MCF 10A (cell line): ENCODE measurements around the gene WNT4. TPM values are rescaled to one million over a fixed set of nuclear protein-coding genes. Genes with fewer than 3 reads are reported as not detected.
A peak's percentile ranks its signal among the peaks of the same experiment; 100 is the strongest.

Experiments used
- BruUV-seq: library from RNA; stranded (reverse); fragments of 400-500 nt; replicated peaks from 2 replicates; lab custom pipeline; 2021; lab: Mats Ljungman, UMichigan
- CTCF ChIA-PET: fragments of 300-600 bp; sonication (Branson Sonifier 250); formaldehyde crosslinking; extraction: SDS; loops from one replicate; lab custom pipeline; 2021; ENCODE audit warnings: antibody characterized with exemption, inconsistent platforms; lab: Yijun Ruan, JAX
- POLR2A ChIA-PET: fragments of 300-600, 350-650 bp; sonication (Branson Sonifier 250); formaldehyde crosslinking; extraction: SDS; loops from one replicate; lab custom pipeline; 2020; ENCODE audit warnings: antibody characterized with exemption, inconsistent platforms; lab: Yijun Ruan, JAX
- DNase-seq: peaks from one replicate; pipeline ENCODE4 v3.0.0-alpha.2; 2018; ENCODE audit not compliant: unreplicated experiment
- H3K27ac Mint-ChIP-seq: one replicate; pipeline ENCODE4 v1.8.0; 2022; ENCODE audit warnings: mild to moderate bottlenecking, low read depth, mixed read lengths; ENCODE audit not compliant: unreplicated experiment
- H3K27me3 Mint-ChIP-seq: one replicate; pipeline ENCODE4 v1.8.0; 2022; ENCODE audit warnings: mixed read lengths; ENCODE audit not compliant: insufficient read depth, unreplicated experiment
- H3K36me3 Mint-ChIP-seq: one replicate; pipeline ENCODE4 v1.8.0; 2022; ENCODE audit warnings: mild to moderate bottlenecking, moderate library complexity, mixed read lengths; ENCODE audit not compliant: insufficient read depth, unreplicated experiment
- H3K4me1 Mint-ChIP-seq: one replicate; pipeline ENCODE4 v1.8.0; 2022; ENCODE audit warnings: mixed read lengths; ENCODE audit not compliant: insufficient read depth, unreplicated experiment
- H3K4me3 Mint-ChIP-seq: one replicate; pipeline ENCODE4 v1.8.0; 2022; ENCODE audit warnings: mild to moderate bottlenecking, moderate library complexity, mixed read lengths; ENCODE audit not compliant: unreplicated experiment
- H3K9me3 Mint-ChIP-seq: one replicate; pipeline ENCODE4 v1.8.0; 2022; ENCODE audit warnings: mixed read lengths; ENCODE audit not compliant: unreplicated experiment
- intact Hi-C: fragments of 100-400 bp; cut with micrococcal nuclease; formaldehyde crosslinking; loops from 2 replicates; pipeline ENCODE4 v1.14.1; 2022
- total RNA-seq: library from RNA; stranded (reverse); gene quantifications from 2 replicates; pipeline ENCODE4 v1.2.3, GENCODE V29; 2022
- TF ChIP-seq, protein P1 (sequence below): fragments of 200-600 bp; IDR thresholded peaks from one replicate; pipeline ENCODE4 v1.8.0; 2022; ENCODE audit warnings: antibody characterized with exemption, mild to moderate bottlenecking; ENCODE audit not compliant: unreplicated experiment

The WNT4 gene
- total RNA-seq, 1 experiment from 2014 or later: not detected

DNA sequence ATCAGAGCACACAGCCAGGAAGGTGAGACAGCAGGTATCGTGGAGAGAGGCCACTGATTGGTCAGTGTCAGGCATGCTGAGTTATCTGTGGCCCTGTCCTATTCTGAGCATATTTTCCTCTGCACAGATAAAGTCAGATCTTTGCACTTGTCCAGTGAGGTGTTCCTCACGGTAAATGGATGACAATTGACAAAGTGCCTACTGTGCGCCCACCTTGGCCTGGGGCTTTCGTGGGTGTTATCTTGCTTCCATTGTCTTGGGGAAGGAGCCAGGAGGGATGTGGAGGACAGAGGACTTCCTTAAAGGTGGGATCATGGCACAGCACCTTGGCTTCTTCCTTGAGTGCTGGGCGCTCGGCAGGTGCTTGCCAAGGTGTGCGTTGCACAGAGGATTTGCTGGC is 46.0 kb upstream of the WNT4 start:
- DNase-seq: no peak
- no peak overlapping the region for H3K27ac Mint-ChIP-seq
- intact Hi-C loops: no loop called here
- H3K27me3 Mint-ChIP-seq: peaks cover 57% of the 10 kb centered on the region
- TF ChIP-seq, protein P1, sequence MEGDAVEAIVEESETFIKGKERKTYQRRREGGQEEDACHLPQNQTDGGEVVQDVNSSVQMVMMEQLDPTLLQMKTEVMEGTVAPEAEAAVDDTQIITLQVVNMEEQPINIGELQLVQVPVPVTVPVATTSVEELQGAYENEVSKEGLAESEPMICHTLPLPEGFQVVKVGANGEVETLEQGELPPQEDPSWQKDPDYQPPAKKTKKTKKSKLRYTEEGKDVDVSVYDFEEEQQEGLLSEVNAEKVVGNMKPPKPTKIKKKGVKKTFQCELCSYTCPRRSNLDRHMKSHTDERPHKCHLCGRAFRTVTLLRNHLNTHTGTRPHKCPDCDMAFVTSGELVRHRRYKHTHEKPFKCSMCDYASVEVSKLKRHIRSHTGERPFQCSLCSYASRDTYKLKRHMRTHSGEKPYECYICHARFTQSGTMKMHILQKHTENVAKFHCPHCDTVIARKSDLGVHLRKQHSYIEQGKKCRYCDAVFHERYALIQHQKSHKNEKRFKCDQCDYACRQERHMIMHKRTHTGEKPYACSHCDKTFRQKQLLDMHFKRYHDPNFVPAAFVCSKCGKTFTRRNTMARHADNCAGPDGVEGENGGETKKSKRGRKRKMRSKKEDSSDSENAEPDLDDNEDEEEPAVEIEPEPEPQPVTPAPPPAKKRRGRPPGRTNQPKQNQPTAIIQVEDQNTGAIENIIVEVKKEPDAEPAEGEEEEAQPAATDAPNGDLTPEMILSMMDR: no peak
- no peaks in the 10 kb centered on the region for H3K36me3 Mint-ChIP-seq
- BruUV-seq: no TSS peak
- ChIA-PET POLR2A (no interaction called here), CTCF (no interaction called here)
- no peaks in the 10 kb centered on the region for H3K4me1 Mint-ChIP-seq
- H3K4me3 Mint-ChIP-seq: no peak overlapping the region
- H3K9me3 Mint-ChIP-seq: no peaks in the 10 kb centered on the region

DNA sequence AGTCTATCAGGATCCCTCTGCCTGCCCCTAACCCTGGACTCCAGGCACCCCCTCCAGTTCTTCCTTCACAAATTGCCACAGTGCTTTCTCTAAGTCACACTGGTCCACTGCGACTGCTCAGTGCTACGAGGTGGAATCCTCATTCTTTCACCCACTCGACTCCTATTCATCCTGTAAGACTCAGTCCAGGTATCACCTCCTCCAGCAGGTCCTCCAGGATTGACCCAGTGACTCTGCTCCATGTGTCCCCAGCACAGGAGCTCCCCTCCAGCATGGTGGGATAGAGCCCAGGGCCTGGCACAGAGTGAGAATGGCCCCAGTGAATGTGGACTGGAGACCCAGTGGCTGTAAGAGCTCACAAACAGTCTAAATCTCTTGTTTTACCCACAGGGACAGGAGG is 45.5 kb upstream of the WNT4 start:
- no peaks in the 10 kb centered on the region for H3K9me3 Mint-ChIP-seq
- H3K36me3 Mint-ChIP-seq: no peaks in the 10 kb centered on the region
- DNase-seq: no peak
- H3K27ac Mint-ChIP-seq: no peak overlapping the region
- intact Hi-C loops: no loop called here
- H3K4me3 Mint-ChIP-seq: no peak overlapping the region
- H3K27me3 Mint-ChIP-seq: peaks cover 58% of the 10 kb centered on the region
- no TSS peak for BruUV-seq
- TF ChIP-seq, protein P1: no peak
- CTCF ChIA-PET: no interaction called here
- POLR2A ChIA-PET: no interaction called here
- no peaks in the 10 kb centered on the region for H3K4me1 Mint-ChIP-seq

DNA sequence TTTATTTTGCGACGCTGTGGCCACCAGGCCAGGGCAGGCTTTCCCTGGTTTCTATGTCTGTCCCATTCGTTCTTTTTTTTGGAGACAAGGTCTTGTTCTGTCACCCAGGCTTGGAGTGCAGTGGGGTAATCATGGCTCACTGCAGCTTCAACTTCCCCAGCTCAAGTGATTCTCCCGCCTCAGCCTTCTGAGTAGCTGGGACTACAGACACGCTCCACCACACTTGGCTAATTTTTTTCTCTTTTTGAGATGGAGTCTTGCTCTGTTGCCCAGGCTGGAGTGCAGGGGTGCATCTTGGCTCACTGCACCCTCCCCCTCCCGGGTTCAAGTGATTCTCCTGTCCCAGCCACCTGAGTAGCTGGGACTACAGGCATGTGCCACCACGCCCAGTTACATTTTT is 43.4 kb upstream of the WNT4 start:
- TF ChIP-seq, protein P1: no peak
- CTCF ChIA-PET: no interaction called here
- no peak overlapping the region for H3K4me3 Mint-ChIP-seq
- H3K4me1 Mint-ChIP-seq: no peaks in the 10 kb centered on the region
- BruUV-seq: no TSS peak
- no peaks in the 10 kb centered on the region for H3K36me3 Mint-ChIP-seq
- no peak for DNase-seq
- H3K27me3 Mint-ChIP-seq: peaks cover 67% of the 10 kb centered on the region
- no peaks in the 10 kb centered on the region for H3K9me3 Mint-ChIP-seq
- POLR2A ChIA-PET: no interaction called here
- intact Hi-C loops: no loop called here
- H3K27ac Mint-ChIP-seq: no peak overlapping the region

DNA sequence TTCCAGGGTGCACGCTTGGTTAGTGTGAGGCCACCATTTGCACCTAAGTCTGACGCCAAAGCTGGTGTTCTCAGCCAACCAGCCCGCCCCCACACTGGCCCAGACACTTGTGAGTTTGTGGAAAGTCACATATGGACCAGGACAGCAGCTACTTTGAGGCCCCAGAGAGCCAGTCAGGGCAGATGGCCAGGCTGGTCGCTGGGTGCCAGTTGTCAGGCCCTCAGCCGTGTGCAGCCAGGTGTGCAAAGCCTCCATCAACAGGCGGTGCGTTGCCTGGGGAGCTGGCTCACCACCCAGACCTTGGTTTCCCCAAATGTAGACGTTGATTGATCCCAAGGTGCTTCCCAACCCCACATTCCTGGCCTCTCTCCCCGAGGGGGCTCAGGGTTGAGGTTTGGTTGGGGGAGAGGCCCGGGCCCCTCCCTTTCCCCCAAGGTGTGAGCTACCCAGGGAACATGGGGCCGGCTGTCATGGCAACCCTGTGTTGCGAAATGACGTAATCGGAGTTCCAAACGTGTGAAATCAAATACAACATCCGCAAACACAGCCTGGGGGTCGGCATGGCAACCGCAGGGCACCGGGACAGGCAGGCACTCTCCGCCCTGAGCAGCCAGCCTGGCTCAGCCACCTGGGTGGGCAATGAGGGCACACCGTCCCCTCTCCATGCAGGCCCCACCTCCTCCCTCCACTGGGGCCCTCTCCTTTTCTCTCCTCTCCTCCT is 42.2 kb upstream of the WNT4 start:
- peak; percentile 13 for DNase-seq
- intact Hi-C loops: no loop called here
- Mint-ChIP-seq H3K27me3 (peaks cover 62% of the 10 kb centered on the region), H3K9me3 (no peaks in the 10 kb centered on the region), H3K4me1 (no peaks in the 10 kb centered on the region), H3K4me3 (no peak overlapping the region), H3K27ac (no peak overlapping the region), H3K36me3 (no peaks in the 10 kb centered on the region)
- TF ChIP-seq, protein P1: no peak
- ChIA-PET CTCF (interaction anchor here (0.5 kb wide), 1 partner anchor 8 kb away, joined by 3 read pairs; no protein-coding TSS in a partner anchor), POLR2A (interaction anchor here (0.7 kb wide), 1 partner anchor 16 kb away, joined by 3 read pairs; no protein-coding TSS in a partner anchor)
- no TSS peak for BruUV-seq
